Measurements from ENCODE around the gene OCIAD2.
"Not testable (repeated sequence)": the region's sequence is repeated elsewhere in the genome, so short reads cannot be mapped to it uniquely, and the experiment has no call there.

The OCIAD2 gene

GRCh38 chr4:48907706-48908477 lies 1.3 kb upstream of the OCIAD2 start:
- no peak for DNase-seq (ENCODE audit: low read depth in 2 of 2)

GRCh38 chr4:48905363-48906015 lies 1.1 kb downstream of the OCIAD2 start:
- DNase-seq (ENCODE audit: low read depth in 2 of 2) = no peak

GRCh38 chr4:48904541-48905142 lies 1.9 kb downstream of the OCIAD2 start:
- DNase-seq (ENCODE audit: low read depth in 2 of 2) = no peak

GRCh38 chr4:48904101-48904500 lies 2.5 kb downstream of the OCIAD2 start:
- DNase-seq (ENCODE audit: low read depth in 2 of 2) = no peak

- DNase-seq (ENCODE audit: low read depth in 2 of 2) = no peak
Observed at GRCh38 chr4:48902266-48902665, 4.3 kb downstream of the OCIAD2 start.

- DNase-seq (ENCODE audit: low read depth in 2 of 2) = no peak
Observed at GRCh38 chr4:48901196-48901595, 5.4 kb downstream of the OCIAD2 start.

- no peak for DNase-seq (ENCODE audit: low read depth in 2 of 2)
Observed at GRCh38 chr4:48899950-48900349, 6.6 kb downstream of the OCIAD2 start.

GRCh38 chr4:48899432-48899749 lies 7.2 kb downstream of the OCIAD2 start:
- no peak for DNase-seq (ENCODE audit: low read depth in 2 of 2)

- DNase-seq (ENCODE audit: low read depth in 2 of 2) = no peak
Observed at GRCh38 chr4:48898733-48899431, 7.7 kb downstream of the OCIAD2 start.

GRCh38 chr4:48896845-48897244 lies 9.7 kb downstream of the OCIAD2 start:
- no peak for DNase-seq (ENCODE audit: low read depth in 2 of 2)

GRCh38 chr4:48891028-48891619 lies 15.4 kb downstream of the OCIAD2 start:
- no peak for DNase-seq (ENCODE audit: low read depth in 2 of 2)

- not testable (repeated sequence) for DNase-seq (ENCODE audit: low read depth in 2 of 2)
Observed at GRCh38 chr4:48889750-48890149, 16.8 kb downstream of the OCIAD2 start.

- DNase-seq (ENCODE audit: low read depth in 2 of 2) = not testable (repeated sequence)
Observed at GRCh38 chr4:48881646-48882045, 24.9 kb downstream of the OCIAD2 start.

GRCh38 chr4:48879561-48880442 lies 26.8 kb downstream of the OCIAD2 start:
- no peak for DNase-seq (ENCODE audit: low read depth in 2 of 2)

- DNase-seq (ENCODE audit: low read depth in 2 of 2) = no peak
Observed at GRCh38 chr4:48877827-48878535, 28.6 kb downstream of the OCIAD2 start.

GRCh38 chr4:48864696-48865095 lies 41.9 kb downstream of the OCIAD2 start:
- DNase-seq (ENCODE audit: low read depth in 2 of 2) = not testable (repeated sequence)

GRCh38 chr4:48863728-48864127 lies 42.8 kb downstream of the OCIAD2 start:
- DNase-seq (ENCODE audit: low read depth in 2 of 2) = no peak

GRCh38 chr4:48862661-48863060 lies 43.9 kb downstream of the OCIAD2 start:
- DNase-seq (ENCODE audit: low read depth in 2 of 2) = no peak

GRCh38 chr4:48862038-48862437 lies 44.5 kb downstream of the OCIAD2 start:
- DNase-seq (ENCODE audit: low read depth in 2 of 2) = no peak

GRCh38 chr4:48858130-48858529 lies 48.4 kb downstream of the OCIAD2 start:
- DNase-seq (ENCODE audit: low read depth in 2 of 2) = no peak
